ENCODE data around the gene LTN1.

GRCh38 chr21:28882345-28882744 lies 110.3 kb downstream of the LTN1 start:
- TF ChIP-seq CTCF (IDR thresholded peaks at IDR 0.05) (no peak), NRF1 (IDR thresholded peaks at IDR 0.05; ENCODE audit: low read depth, low read length) (no peak), IRF3 (IDR thresholded peaks at IDR 0.05; ENCODE audit: low read depth, low read length) (no peak), JUND (IDR thresholded peaks at IDR 0.05) (no peak), PBX3 (IDR thresholded peaks at IDR 0.05) (no peak)

Measured in SK-N-SH (cell line).